Measurements from ENCODE around the gene COL4A3.

The COL4A3 gene

GRCh38 chr2:227280895-227281294 lies 116.5 kb downstream of the COL4A3 start:
- in situ Hi-C loops (cut with HindIII; ENCODE audit: low sequenced_read_pairs), result no loop called here

- in situ Hi-C loops (cut with HindIII; ENCODE audit: low sequenced_read_pairs), result no loop called here
Observed at GRCh38 chr2:227285741-227286236, 121.4 kb downstream of the COL4A3 start.

- in situ Hi-C loops (cut with HindIII; ENCODE audit: low sequenced_read_pairs), result no loop called here
Observed at GRCh38 chr2:227287771-227288170, 123.3 kb downstream of the COL4A3 start.

GRCh38 chr2:227292314-227292713 lies 127.9 kb downstream of the COL4A3 start:
- in situ Hi-C loops (cut with HindIII; ENCODE audit: low sequenced_read_pairs), result no loop called here

- in situ Hi-C loops (cut with HindIII; ENCODE audit: low sequenced_read_pairs), result no loop called here
Observed at GRCh38 chr2:227293531-227293930, 129.1 kb downstream of the COL4A3 start.

- in situ Hi-C loops (cut with HindIII; ENCODE audit: low sequenced_read_pairs), result no loop called here
Observed at GRCh38 chr2:227295806-227296205, 131.4 kb downstream of the COL4A3 start.

GRCh38 chr2:227296671-227297405 lies 132.4 kb downstream of the COL4A3 start:
- in situ Hi-C loops (cut with HindIII; ENCODE audit: low sequenced_read_pairs), result no loop called here

- in situ Hi-C loops (cut with HindIII; ENCODE audit: low sequenced_read_pairs), result no loop called here
Observed at GRCh38 chr2:227301523-227301922, 137.1 kb downstream of the COL4A3 start.

GRCh38 chr2:227308784-227309183 lies 144.4 kb downstream of the COL4A3 start:
- in situ Hi-C loops (cut with HindIII; ENCODE audit: low sequenced_read_pairs), result no loop called here

GRCh38 chr2:227310756-227311110 lies 146.3 kb downstream of the COL4A3 start:
- in situ Hi-C loops (cut with HindIII; ENCODE audit: low sequenced_read_pairs), result loop anchor here (5.0 kb wide), 1 partner anchor 63 kb away; no protein-coding TSS in a partner anchor

GRCh38 chr2:227311861-227312506 lies 147.6 kb downstream of the COL4A3 start:
- in situ Hi-C loops (cut with HindIII; ENCODE audit: low sequenced_read_pairs), result loop anchor here (5.0 kb wide), 1 partner anchor 65 kb away; no protein-coding TSS in a partner anchor

- in situ Hi-C loops (cut with HindIII; ENCODE audit: low sequenced_read_pairs), result loop anchor here (5.0 kb wide), 1 partner anchor 65 kb away; no protein-coding TSS in a partner anchor
Observed at GRCh38 chr2:227312579-227312978, 148.2 kb downstream of the COL4A3 start.

GRCh38 chr2:227313310-227313709 lies 148.9 kb downstream of the COL4A3 start:
- in situ Hi-C loops (cut with HindIII; ENCODE audit: low sequenced_read_pairs), result loop anchor here (5.0 kb wide), 1 partner anchor 66 kb away; no protein-coding TSS in a partner anchor

GRCh38 chr2:227317834-227318233 lies 153.4 kb downstream of the COL4A3 start:
- in situ Hi-C loops (cut with HindIII; ENCODE audit: low sequenced_read_pairs), result no loop called here

- in situ Hi-C loops (cut with HindIII; ENCODE audit: low sequenced_read_pairs), result no loop called here
Observed at GRCh38 chr2:227320305-227321094, 156.1 kb downstream of the COL4A3 start.

GRCh38 chr2:227322530-227323205 lies 158.2 kb downstream of the COL4A3 start:
- in situ Hi-C loops (cut with HindIII; ENCODE audit: low sequenced_read_pairs), result no loop called here

GRCh38 chr2:227323818-227324217 lies 159.4 kb downstream of the COL4A3 start:
- in situ Hi-C loops (cut with HindIII; ENCODE audit: low sequenced_read_pairs), result no loop called here

GRCh38 chr2:227324642-227324994 lies 160.2 kb downstream of the COL4A3 start:
- in situ Hi-C loops (cut with HindIII; ENCODE audit: low sequenced_read_pairs), result no loop called here

- in situ Hi-C loops (cut with HindIII; ENCODE audit: low sequenced_read_pairs), result no loop called here
Observed at GRCh38 chr2:227324995-227325838, 160.8 kb downstream of the COL4A3 start, which contains the start of gene MFF. TSS of gene MFF (plus strand) at chr2:227325251. CDS start at chr2:227330666, 5,415 bp downstream.

GRCh38 chr2:227325839-227326195 lies 161.4 kb downstream of the COL4A3 start:
- in situ Hi-C loops (cut with HindIII; ENCODE audit: low sequenced_read_pairs), result no loop called here
